ENCODE measurements around the gene P3H2. TPM values are rescaled to one million over a fixed set of nuclear protein-coding genes. Genes with fewer than 3 reads are reported as not detected.
"Not testable (repeated sequence)": the region's sequence is repeated elsewhere in the genome, so short reads cannot be mapped to it uniquely, and the experiment has no call there.

P3H2 gene
- total RNA-seq (1 to 10 TPM; 1.7 to 4.1 (median 3.0) TPM), polyA plus RNA-seq (4.1 TPM)
- long read RNA-seq, donor 1, partial matches to known transcripts = 0 of 3 reads
- long read RNA-seq, donor 1, other reads (novel, unspliced or antisense) = 1 of 3 reads
- long read RNA-seq, donor 2 = 0 reads
- long read RNA-seq, donor 3, transcript P3H2-201 (15 exons, 3,509 nt) = major isoform, 12 of 15 reads
- long read RNA-seq, donor 3, partial matches to known transcripts = 0 of 15 reads
- long read RNA-seq, donor 3, other reads (novel, unspliced or antisense) = 2 of 15 reads
- long read RNA-seq, donor 4, partial matches to known transcripts = 0 of 3 reads
- long read RNA-seq, donor 4, other reads (novel, unspliced or antisense) = 0 of 3 reads

GRCh38 chr3:190120269-190121060 is at the start of gene P3H2:
Gene P3H2, minus strand, starts transcription at chr3:190120897. Its CDS starts 166 bp downstream, at chr3:190120731.
- peak; percentile 99 for ATAC-seq
- intact Hi-C loops (cut with DNase I) = loop anchor here in 2 of 4 donors (10.0 kb wide), 2 partner anchors 96 to 156 kb away; no protein-coding TSS in a partner anchor
- peak; percentile 81 to 93 (median 93) for DNase-seq
- peak within 1 kb of the TSS; percentile 65 for H3K27ac ChIP-seq (ENCODE audit: low read length)
- H3K9me3 ChIP-seq (ENCODE audit: control insufficient read depth, low read length) = no peaks in the 10 kb centered on the region
- H3K27me3 ChIP-seq (ENCODE audit: control insufficient read depth, insufficient read depth) = no peaks in the 10 kb centered on the region
- peak within 1 kb of the TSS; percentile 90 for H3K4me3 ChIP-seq (ENCODE audit: low read length)
- no peaks in the 10 kb centered on the region for H3K4me1 ChIP-seq (ENCODE audit: control insufficient read depth, insufficient read depth, low read length)
- WGBS = under 1% methylated on average over 100 of the region's 100 CpGs

- Histone ChIP-seq H3K27me3 (ENCODE audit: control insufficient read depth, insufficient read depth) (no peaks in the 10 kb centered on the region), H3K4me1 (ENCODE audit: control insufficient read depth, insufficient read depth, low read length) (no peaks in the 10 kb centered on the region), H3K9me3 (ENCODE audit: control insufficient read depth, low read length) (no peaks in the 10 kb centered on the region), H3K4me3 (ENCODE audit: low read length) (peak overlapping the region; percentile 9), H3K27ac (ENCODE audit: low read length) (no peak overlapping the region)
- 69% methylated on average over 2 of the region's 2 CpGs for WGBS
- intact Hi-C loops (cut with DNase I) = no loop called here
- no peak for ATAC-seq
- DNase-seq = no peak
These were observed 49.2 kb upstream of the P3H2 start for GRCh38 chr3:190169877-190170276.

DNA sequence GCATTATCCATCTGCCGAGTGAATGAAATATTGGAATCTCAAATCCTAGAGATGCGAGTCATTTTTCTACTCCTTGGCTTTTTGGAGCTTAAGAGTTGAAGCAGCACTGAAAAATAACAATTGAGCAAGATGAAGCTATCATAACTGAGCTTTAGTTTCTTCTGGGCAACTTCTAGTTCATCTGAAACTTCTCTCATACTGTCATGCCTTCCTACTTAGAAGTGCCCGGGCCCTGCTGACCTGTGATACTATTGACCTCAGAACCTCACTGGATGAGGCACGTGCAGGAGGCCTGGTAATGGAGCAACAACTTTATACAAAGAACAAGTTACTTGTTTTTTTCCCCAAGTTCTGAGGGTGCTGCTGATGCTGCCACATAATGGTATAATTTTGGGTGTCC is 48.5 kb upstream of the P3H2 start:
- Histone ChIP-seq H3K4me3 (ENCODE audit: low read length) (no peak overlapping the region), H3K4me1 (ENCODE audit: control insufficient read depth, insufficient read depth, low read length) (no peaks in the 10 kb centered on the region), H3K27ac (ENCODE audit: low read length) (no peak overlapping the region), H3K9me3 (ENCODE audit: control insufficient read depth, low read length) (no peaks in the 10 kb centered on the region), H3K27me3 (ENCODE audit: control insufficient read depth, insufficient read depth) (no peaks in the 10 kb centered on the region)
- WGBS = 78% methylated on average over 4 of the region's 4 CpGs
- intact Hi-C loops (cut with DNase I) = no loop called here
- DNase-seq (no peak), ATAC-seq (no peak)

GRCh38 chr3:190167936-190168680 is 47.4 kb upstream of the P3H2 start:
- no peaks in the 10 kb centered on the region for H3K27me3 ChIP-seq (ENCODE audit: control insufficient read depth, insufficient read depth)
- no peak overlapping the region for H3K27ac ChIP-seq (ENCODE audit: low read length)
- no peaks in the 10 kb centered on the region for H3K4me1 ChIP-seq (ENCODE audit: control insufficient read depth, insufficient read depth, low read length)
- no peak overlapping the region for H3K4me3 ChIP-seq (ENCODE audit: low read length)
- ATAC-seq = no peak
- no peaks in the 10 kb centered on the region for H3K9me3 ChIP-seq (ENCODE audit: control insufficient read depth, low read length)
- 70% methylated on average over 6 of the region's 6 CpGs for WGBS
- intact Hi-C loops (cut with DNase I) = no loop called here
- no peak for DNase-seq

GRCh38 chr3:190166948-190167347 is 46.3 kb upstream of the P3H2 start:
- Histone ChIP-seq H3K4me1 (ENCODE audit: control insufficient read depth, insufficient read depth, low read length) (no peaks in the 10 kb centered on the region), H3K27ac (ENCODE audit: low read length) (no peak overlapping the region), H3K9me3 (ENCODE audit: control insufficient read depth, low read length) (no peaks in the 10 kb centered on the region), H3K4me3 (ENCODE audit: low read length) (no peak overlapping the region), H3K27me3 (ENCODE audit: control insufficient read depth, insufficient read depth) (no peaks in the 10 kb centered on the region)
- WGBS = 90% methylated on average over 4 of the region's 4 CpGs
- ATAC-seq (no peak), DNase-seq (no peak)
- intact Hi-C loops (cut with DNase I) = no loop called here

DNA sequence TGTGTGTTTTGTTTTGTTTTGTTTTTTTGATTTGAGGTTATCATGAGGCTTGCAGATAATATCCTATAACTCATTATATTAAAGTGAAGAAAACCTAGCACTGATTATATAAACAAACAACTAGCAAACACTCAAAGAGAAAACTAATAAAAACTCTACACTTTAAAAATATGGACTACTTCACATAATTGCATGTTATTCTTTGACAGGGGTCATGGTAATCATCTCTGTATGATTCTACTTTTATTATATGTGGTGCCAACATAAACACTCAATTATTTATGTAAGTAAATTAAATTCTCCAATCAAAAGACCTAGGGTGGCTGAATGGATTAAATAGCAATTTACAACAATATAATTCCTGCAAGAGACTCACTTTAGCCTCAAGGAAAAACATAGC is 44.6 kb upstream of the P3H2 start:
- ATAC-seq = no peak
- Histone ChIP-seq H3K27me3 (ENCODE audit: control insufficient read depth, insufficient read depth) (no peaks in the 10 kb centered on the region), H3K4me3 (ENCODE audit: low read length) (no peak overlapping the region), H3K4me1 (ENCODE audit: control insufficient read depth, insufficient read depth, low read length) (no peaks in the 10 kb centered on the region), H3K27ac (ENCODE audit: low read length) (no peak overlapping the region), H3K9me3 (ENCODE audit: control insufficient read depth, low read length) (no peaks in the 10 kb centered on the region)
- intact Hi-C loops (cut with DNase I) = no loop called here
- DNase-seq = no peak

DNA sequence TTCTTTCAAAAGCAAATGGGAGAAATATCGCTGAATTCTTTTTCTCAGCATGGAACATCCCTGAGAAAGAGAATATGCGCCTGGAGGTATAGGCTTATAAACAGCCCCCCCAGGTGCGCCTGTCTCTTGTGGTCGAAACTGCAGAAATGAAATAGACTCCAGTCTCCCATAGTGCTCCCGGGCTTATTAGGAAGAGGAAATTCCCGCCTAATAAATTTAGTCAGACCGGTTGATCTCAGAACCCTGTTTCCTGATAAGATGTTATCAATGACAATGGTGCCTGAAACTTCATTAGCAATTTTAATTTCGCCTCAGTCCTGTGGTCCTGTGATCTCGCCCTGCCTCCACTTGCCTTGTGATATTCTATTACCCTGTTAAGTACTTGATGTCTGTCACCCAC is 41.3 kb upstream of the P3H2 start:
- H3K4me1 ChIP-seq (ENCODE audit: control insufficient read depth, insufficient read depth, low read length); H3K27ac ChIP-seq (ENCODE audit: low read length); H3K4me3 ChIP-seq (ENCODE audit: low read length); intact Hi-C loops (cut with DNase I); H3K9me3 ChIP-seq (ENCODE audit: control insufficient read depth, low read length); H3K27me3 ChIP-seq (ENCODE audit: control insufficient read depth, insufficient read depth); ATAC-seq; DNase-seq: not testable (repeated sequence)
- 81% methylated on average over 9 of the region's 9 CpGs for WGBS

GRCh38 chr3:190159902-190160435 is 39.3 kb upstream of the P3H2 start:
- no peaks in the 10 kb centered on the region for H3K27me3 ChIP-seq (ENCODE audit: control insufficient read depth, insufficient read depth)
- 88% methylated on average over 5 of the region's 5 CpGs for WGBS
- no peak for ATAC-seq

DNA sequence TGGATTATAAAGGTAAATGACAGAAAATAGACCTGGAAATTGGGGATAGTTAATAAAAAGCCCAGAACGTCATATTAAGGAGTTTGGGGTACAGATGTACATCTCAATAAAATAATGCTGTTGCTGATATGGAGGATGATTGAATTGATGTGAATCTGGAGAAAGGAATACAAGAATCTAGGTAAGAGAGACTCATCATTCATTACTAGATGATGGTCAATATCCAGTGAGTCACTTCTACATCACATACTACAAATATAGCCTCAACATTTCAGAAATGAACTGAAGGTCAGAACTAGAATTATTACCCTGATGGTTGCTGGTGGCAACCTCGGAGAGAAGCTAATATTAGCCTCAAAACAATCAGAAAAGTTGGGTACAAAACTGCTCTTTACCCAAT is 37.6 kb upstream of the P3H2 start:
- intact Hi-C loops (cut with DNase I) = no loop called here
- H3K9me3 ChIP-seq (ENCODE audit: control insufficient read depth, low read length) = no peaks in the 10 kb centered on the region
- H3K27ac ChIP-seq (ENCODE audit: low read length) = no peak overlapping the region
- no peak for DNase-seq
- no peak overlapping the region for H3K4me3 ChIP-seq (ENCODE audit: low read length)
- ATAC-seq = no peak
- no peaks in the 10 kb centered on the region for H3K27me3 ChIP-seq (ENCODE audit: control insufficient read depth, insufficient read depth)
- no peaks in the 10 kb centered on the region for H3K4me1 ChIP-seq (ENCODE audit: control insufficient read depth, insufficient read depth, low read length)
- 62% methylated on average over 2 of the region's 2 CpGs for WGBS

More at GRCh38 chr3:190159902-190160435, 39.3 kb upstream of the P3H2 start:
- DNase-seq = no peak
- Histone ChIP-seq H3K27ac (ENCODE audit: low read length) (no peak overlapping the region), H3K9me3 (ENCODE audit: control insufficient read depth, low read length) (no peaks in the 10 kb centered on the region), H3K4me3 (ENCODE audit: low read length) (no peak overlapping the region), H3K4me1 (ENCODE audit: control insufficient read depth, insufficient read depth, low read length) (no peaks in the 10 kb centered on the region)
- intact Hi-C loops (cut with DNase I) = no loop called here

- WGBS = 70% methylated on average over 4 of the region's 4 CpGs
- no peak for ATAC-seq
- no peaks in the 10 kb centered on the region for H3K27me3 ChIP-seq (ENCODE audit: control insufficient read depth, insufficient read depth)
These were observed 35.1 kb upstream of the P3H2 start for GRCh38 chr3:190155752-190156151.

More at GRCh38 chr3:190155752-190156151, 35.1 kb upstream of the P3H2 start:
- intact Hi-C loops (cut with DNase I) = no loop called here
- Histone ChIP-seq H3K9me3 (ENCODE audit: control insufficient read depth, low read length) (no peaks in the 10 kb centered on the region), H3K27ac (ENCODE audit: low read length) (no peak overlapping the region), H3K4me3 (ENCODE audit: low read length) (no peak overlapping the region), H3K4me1 (ENCODE audit: control insufficient read depth, insufficient read depth, low read length) (no peaks in the 10 kb centered on the region)
- no peak for DNase-seq
